OCI-LY1 (cell line): ENCODE measurements around the gene TRMT2B.

ENCODE experiments used
- H2AFZ ChIP-seq: fragments of 200-600 bp; sonication (generic), shearing (Covaris generic); 2 replicates; pipeline ENCODE4 v1.6.0; 2014; ENCODE audit warnings: antibody characterized with exemption, mild to moderate bottlenecking, low read length
- H3F3A ChIP-seq: fragments of 200-600 bp; sonication (generic), shearing (Covaris generic); 2 replicates; pipeline ENCODE4 v1.6.0; 2014; ENCODE audit warnings: mild to moderate bottlenecking, antibody characterized with exemption, low read length, moderate library complexity; ENCODE audit not compliant: insufficient read depth
- H3K27ac ChIP-seq: fragments of 200-600 bp; sonication (generic); 2 replicates; pipeline ENCODE4 v1.5.1; 2014; ENCODE audit warnings: low read length, mixed run types, mild to moderate bottlenecking, low read depth; ENCODE audit not compliant: poor library complexity, severe bottlenecking
- H3K27me3 ChIP-seq: fragments of 200-600 bp; sonication (generic); 2 replicates; pipeline ENCODE4 v1.6.0; 2014; ENCODE audit warnings: antibody characterized with exemption, mild to moderate bottlenecking, low read length, moderate library complexity; ENCODE audit not compliant: insufficient read depth
- H3K36me3 ChIP-seq: fragments of 200-600 bp; sonication (generic); 2 replicates; pipeline ENCODE4 v1.6.1; 2014; ENCODE audit warnings: mild to moderate bottlenecking, antibody characterized with exemption, low read length, moderate library complexity, mixed read lengths; ENCODE audit not compliant: insufficient read depth
- H3K4me1 ChIP-seq: fragments of 200-600 bp; sonication (generic); 2 replicates; pipeline ENCODE4 v1.5.1; 2014; ENCODE audit warnings: mild to moderate bottlenecking, low read length, moderate library complexity; ENCODE audit not compliant: insufficient read depth, severe bottlenecking
- H3K4me2 ChIP-seq: fragments of 200-600 bp; sonication (generic), shearing (Covaris generic); 2 replicates; pipeline ENCODE4 v1.6.1; 2014; ENCODE audit warnings: low read length
- H3K4me3 ChIP-seq: fragments of 200-600 bp; sonication (generic); 2 replicates; pipeline ENCODE4 v1.5.1; 2014; ENCODE audit warnings: low read length, low read depth, mild to moderate bottlenecking, mixed read lengths; ENCODE audit not compliant: poor library complexity, severe bottlenecking
- H3K79me2 ChIP-seq: fragments of 200-600 bp; shearing (Covaris generic); 2 replicates; pipeline ENCODE4 v1.6.1; 2016; ENCODE audit warnings: mixed run types, low read length, mixed read lengths; ENCODE audit not compliant: insufficient read depth
- H3K9ac ChIP-seq: fragments of 200-600 bp; sonication (generic), shearing (Covaris generic); 2 replicates; pipeline ENCODE4 v1.6.1; 2014; ENCODE audit warnings: mild to moderate bottlenecking, low read length, mixed read lengths
- H3K9me2 ChIP-seq: fragments of 200-600 bp; sonication (generic), shearing (Covaris generic); 2 replicates; pipeline ENCODE4 v1.6.1; 2014; ENCODE audit warnings: low read depth, mild to moderate bottlenecking, low read length, mixed read lengths
- H3K9me3 ChIP-seq: fragments of 200-600 bp; shearing (Covaris generic); 2 replicates; pipeline ENCODE4 v1.6.1; 2014; ENCODE audit warnings: low read length, mixed read lengths
- H4K20me1 ChIP-seq: fragments of 200-600 bp; sonication (generic), shearing (Covaris generic); 2 replicates; pipeline ENCODE4 v1.6.0; 2016; ENCODE audit warnings: mild to moderate bottlenecking, low read length; ENCODE audit not compliant: insufficient read depth
- CTCF ChIP-seq: fragments of 200-600 bp; sonication (generic), shearing (Covaris generic); IDR thresholded peaks from 2 replicates; pipeline ENCODE4 v1.5.1; 2017; ENCODE audit warnings: mild to moderate bottlenecking, antibody characterized with exemption, low read length, moderate library complexity, mixed read lengths
- EZH2 ChIP-seq: fragments of 200-600 bp; sonication (generic), shearing (Covaris generic); IDR thresholded peaks from 2 replicates; pipeline ENCODE4 v1.8.0; 2017; ENCODE audit warnings: borderline replicate concordance, mixed run types, mild to moderate bottlenecking, antibody characterized with exemption, low read length, moderate library complexity, mixed read lengths

The TRMT2B gene

GRCh38 chrX:100979881-100980607 is 71.9 kb downstream of the TRMT2B start:
- H3K79me2 ChIP-seq, result no peaks in the 10 kb centered on the region
- H2AFZ ChIP-seq, result no peak overlapping the region
- no peaks in the 10 kb centered on the region for H3K36me3 ChIP-seq
- no peak overlapping the region for H3K27ac ChIP-seq
- H3K9me2 ChIP-seq, result no peaks in the 10 kb centered on the region
- H3K27me3 ChIP-seq, result no peaks in the 10 kb centered on the region
- H3K4me1 ChIP-seq, result no peaks in the 10 kb centered on the region
- no peaks in the 10 kb centered on the region for H4K20me1 ChIP-seq
- H3K4me3 ChIP-seq, result no peak overlapping the region
- H3K4me2 ChIP-seq, result no peak overlapping the region
- H3K9ac ChIP-seq, result no peak overlapping the region
- H3K9me3 ChIP-seq, result no peaks in the 10 kb centered on the region
- H3F3A ChIP-seq, result no peaks in the 10 kb centered on the region
- TF ChIP-seq EZH2 (no peak), CTCF (no peak)

- Histone ChIP-seq H4K20me1 (no peaks in the 10 kb centered on the region), H2AFZ (no peak overlapping the region), H3K4me1 (no peaks in the 10 kb centered on the region), H3K27ac (no peak overlapping the region), H3K9ac (no peak overlapping the region), H3K79me2 (no peaks in the 10 kb centered on the region), H3F3A (no peaks in the 10 kb centered on the region), H3K9me3 (no peaks in the 10 kb centered on the region), H3K4me3 (no peak overlapping the region), H3K4me2 (no peak overlapping the region), H3K9me2 (no peaks in the 10 kb centered on the region), H3K27me3 (no peaks in the 10 kb centered on the region), H3K36me3 (no peaks in the 10 kb centered on the region)
- TF ChIP-seq EZH2 (no peak), CTCF (no peak)
Measured at GRCh38 chrX:100976211-100976610, 75.7 kb downstream of the TRMT2B start.

GRCh38 chrX:100975212-100975611 is 76.7 kb downstream of the TRMT2B start:
- no peak overlapping the region for H3K4me3 ChIP-seq
- H3K36me3 ChIP-seq, result no peaks in the 10 kb centered on the region
- H3K4me2 ChIP-seq, result no peak overlapping the region
- TF ChIP-seq CTCF (no peak), EZH2 (no peak)
- H3F3A ChIP-seq, result no peaks in the 10 kb centered on the region
- no peaks in the 10 kb centered on the region for H3K4me1 ChIP-seq
- no peaks in the 10 kb centered on the region for H3K9me2 ChIP-seq
- H4K20me1 ChIP-seq, result no peaks in the 10 kb centered on the region
- no peaks in the 10 kb centered on the region for H3K27me3 ChIP-seq
- no peak overlapping the region for H3K27ac ChIP-seq
- no peaks in the 10 kb centered on the region for H3K9me3 ChIP-seq
- H3K9ac ChIP-seq, result no peak overlapping the region
- no peaks in the 10 kb centered on the region for H3K79me2 ChIP-seq
- H2AFZ ChIP-seq, result no peak overlapping the region
